Calu3 (cell line): ENCODE measurements around the gene BMPER. TPM values are rescaled to one million over a fixed set of nuclear protein-coding genes. Genes with fewer than 3 reads are reported as not detected.

Source experiments
- BruUV-seq: library from RNA; stranded (reverse); fragments of 400-500 nt; replicated peaks from 2 replicates; lab custom pipeline; 2021; lab: Mats Ljungman, UMichigan
- CTCF ChIA-PET: fragments of 300-600 bp; sonication (Branson Sonifier 250); formaldehyde crosslinking; loops from one replicate; lab custom pipeline; 2022; ENCODE audit warnings: antibody characterized with exemption; lab: Charles Lee
- DNase-seq: peaks from one replicate; pipeline ENCODE4 v3.0.0; 2022
- H3K27ac Mint-ChIP-seq: one replicate; pipeline ENCODE4 v1.8.0; 2022; ENCODE audit warnings: mixed read lengths; ENCODE audit not compliant: unreplicated experiment
- H3K27me3 Mint-ChIP-seq: one replicate; pipeline ENCODE4 v1.8.0; 2022; ENCODE audit warnings: mixed read lengths; ENCODE audit not compliant: unreplicated experiment
- H3K36me3 Mint-ChIP-seq: one replicate; pipeline ENCODE4 v1.8.0; 2022; ENCODE audit warnings: mild to moderate bottlenecking, moderate library complexity, mixed read lengths; ENCODE audit not compliant: insufficient read depth, unreplicated experiment
- H3K4me1 Mint-ChIP-seq: one replicate; pipeline ENCODE4 v1.8.0; 2022; ENCODE audit warnings: mild to moderate bottlenecking, low read depth, mixed read lengths; ENCODE audit not compliant: unreplicated experiment
- H3K4me3 Mint-ChIP-seq: one replicate; pipeline ENCODE4 v1.8.0; 2022; ENCODE audit warnings: mild to moderate bottlenecking, low read depth, moderate library complexity, mixed read lengths; ENCODE audit not compliant: unreplicated experiment
- H3K9me3 Mint-ChIP-seq: one replicate; pipeline ENCODE4 v1.8.0; 2022; ENCODE audit warnings: low read depth, mixed read lengths; ENCODE audit not compliant: unreplicated experiment
- CTCF ChIP-seq: fragments of 200-600 bp; IDR thresholded peaks from one replicate; pipeline ENCODE4 v1.8.0; 2022; ENCODE audit warnings: antibody characterized with exemption; ENCODE audit not compliant: unreplicated experiment
- intact Hi-C: fragments of 100-400 bp; cut with micrococcal nuclease; formaldehyde crosslinking; loops from one replicate; pipeline ENCODE4 v1.10.0; 2022; ENCODE audit not compliant: unreplicated experiment
- total RNA-seq: library from RNA; stranded (reverse); gene quantifications from 2 replicates; pipeline ENCODE4 v1.2.3, GENCODE V29; 2022

The BMPER gene
- total RNA-seq, 1 experiment from 2014 or later = not detected

DNA sequence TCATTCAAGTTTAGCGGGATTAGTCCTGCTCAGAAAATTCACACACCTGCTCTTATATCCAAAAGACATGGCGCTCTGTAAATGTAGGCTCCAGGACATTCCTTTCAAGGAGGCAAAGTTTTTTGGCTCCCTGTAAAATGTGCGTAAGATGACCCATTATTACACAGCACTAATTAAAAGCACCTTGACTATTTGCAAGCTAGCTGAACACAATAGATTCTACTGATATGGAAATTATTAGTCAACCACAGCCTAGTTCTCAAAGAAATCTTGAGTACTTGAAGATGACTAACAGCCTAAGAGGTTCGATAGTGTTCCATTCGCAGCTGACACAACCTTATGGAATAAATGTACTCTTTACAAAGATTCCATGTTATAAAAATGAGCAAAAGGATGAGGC lies 175.2 kb downstream of the BMPER start:
- TF ChIP-seq CTCF = no peak
- CTCF ChIA-PET = interaction anchor here (1.1 kb wide), 1 partner anchor 9 kb away, joined by 3 read pairs; no protein-coding TSS in a partner anchor
- H3K36me3 Mint-ChIP-seq = no peaks in the 10 kb centered on the region
- H3K4me3 Mint-ChIP-seq = no peak overlapping the region
- no TSS peak for BruUV-seq
- H3K27ac Mint-ChIP-seq = no peak overlapping the region
- H3K9me3 Mint-ChIP-seq = no peaks in the 10 kb centered on the region
- intact Hi-C loops = loop anchor here (10.0 kb wide), 1 partner anchor 836 kb away; no protein-coding TSS in a partner anchor
- no peaks in the 10 kb centered on the region for H3K4me1 Mint-ChIP-seq
- no peaks in the 10 kb centered on the region for H3K27me3 Mint-ChIP-seq
- no peak for DNase-seq

DNA sequence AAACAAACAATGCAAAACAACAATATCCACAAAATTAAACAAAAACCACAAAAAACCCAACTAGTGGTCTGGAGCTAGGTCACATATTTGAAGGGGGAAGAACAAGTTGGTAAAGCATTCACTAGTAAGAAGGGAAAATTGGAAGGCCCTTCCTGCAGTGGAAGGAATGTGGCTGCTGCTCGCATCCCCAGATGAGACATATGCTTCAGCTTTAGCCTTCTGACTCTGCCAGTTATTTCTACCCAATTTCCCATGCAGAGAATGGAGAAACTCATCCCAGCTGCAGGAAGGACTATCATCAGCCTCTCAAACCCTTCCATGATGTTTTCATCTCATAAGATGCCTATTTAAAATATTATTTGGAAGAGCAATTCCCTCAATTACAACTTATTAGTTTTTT lies 176.6 kb downstream of the BMPER start:
- CTCF ChIA-PET = interaction anchor here (0.7 kb wide), 1 partner anchor 382 kb away, joined by 4 read pairs; no protein-coding TSS in a partner anchor
- intact Hi-C loops = loop anchor here (10.0 kb wide), 1 partner anchor 837 kb away; no protein-coding TSS in a partner anchor
- Mint-ChIP-seq H3K4me1 (no peaks in the 10 kb centered on the region), H3K27ac (no peak overlapping the region), H3K9me3 (no peaks in the 10 kb centered on the region), H3K27me3 (no peaks in the 10 kb centered on the region), H3K36me3 (no peaks in the 10 kb centered on the region), H3K4me3 (no peak overlapping the region)
- BruUV-seq = no TSS peak
- TF ChIP-seq CTCF = no peak
- no peak for DNase-seq

DNA sequence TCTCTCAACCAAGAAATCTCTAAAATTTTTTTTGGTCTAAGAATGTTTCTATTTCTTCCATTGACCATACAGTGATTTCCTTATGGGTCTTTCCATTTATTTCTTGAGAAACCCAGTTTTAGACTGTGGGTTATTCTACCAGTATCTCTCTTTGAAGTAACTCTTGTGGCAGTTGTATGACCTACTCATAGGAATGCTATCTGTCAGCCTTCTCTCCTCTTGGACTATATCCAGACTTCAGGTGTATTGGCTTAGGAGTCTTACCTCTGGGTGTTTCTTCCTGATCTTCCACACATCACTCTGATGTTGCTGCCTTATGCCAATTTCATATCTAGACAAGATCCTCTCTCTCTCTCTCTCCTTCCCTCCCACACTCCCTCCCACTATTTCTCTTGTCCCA lies 178.1 kb downstream of the BMPER start:
- no peak for TF ChIP-seq CTCF
- CTCF ChIA-PET = interaction anchor here (0.6 to 1.3 kb wide), 5 partner anchors 10 to 101 kb away, joined by 3 to 6 read pairs (median 4); no protein-coding TSS in a partner anchor
- no peaks in the 10 kb centered on the region for H3K36me3 Mint-ChIP-seq
- BruUV-seq = no TSS peak
- DNase-seq = no peak
- no peak overlapping the region for H3K27ac Mint-ChIP-seq
- H3K9me3 Mint-ChIP-seq = no peaks in the 10 kb centered on the region
- H3K4me3 Mint-ChIP-seq = no peak overlapping the region
- no peaks in the 10 kb centered on the region for H3K4me1 Mint-ChIP-seq
- intact Hi-C loops = loop anchor here (10.0 kb wide), 1 partner anchor 839 kb away; no protein-coding TSS in a partner anchor
- H3K27me3 Mint-ChIP-seq = no peaks in the 10 kb centered on the region

- no peak for DNase-seq
- CTCF ChIA-PET = no interaction called here
- Mint-ChIP-seq H3K27ac (no peak overlapping the region), H3K36me3 (no peaks in the 10 kb centered on the region), H3K9me3 (no peaks in the 10 kb centered on the region), H3K4me3 (no peak overlapping the region), H3K27me3 (no peaks in the 10 kb centered on the region), H3K4me1 (no peaks in the 10 kb centered on the region)
- TF ChIP-seq CTCF = no peak
- intact Hi-C loops = loop anchor here (10.0 kb wide), 1 partner anchor 840 kb away; no protein-coding TSS in a partner anchor
- BruUV-seq = no TSS peak
These were observed 179.3 kb downstream of the BMPER start for GRCh38 chr7:34084651-34085050.
